HG03378 (cell line): ENCODE data around the gene GSK3B.

Experiments
- ATAC-seq: cut with Tn5 transposase; IDR thresholded peaks from one replicate; pipeline ENCODE4 v1.9.1; 2021; ENCODE audit warnings: mild to moderate bottlenecking, moderate library complexity; ENCODE audit not compliant: unreplicated experiment

The GSK3B gene

GRCh38 chr3:119831022-119831421 lies 263.2 kb downstream of the GSK3B start:
- no peak for ATAC-seq

DNA sequence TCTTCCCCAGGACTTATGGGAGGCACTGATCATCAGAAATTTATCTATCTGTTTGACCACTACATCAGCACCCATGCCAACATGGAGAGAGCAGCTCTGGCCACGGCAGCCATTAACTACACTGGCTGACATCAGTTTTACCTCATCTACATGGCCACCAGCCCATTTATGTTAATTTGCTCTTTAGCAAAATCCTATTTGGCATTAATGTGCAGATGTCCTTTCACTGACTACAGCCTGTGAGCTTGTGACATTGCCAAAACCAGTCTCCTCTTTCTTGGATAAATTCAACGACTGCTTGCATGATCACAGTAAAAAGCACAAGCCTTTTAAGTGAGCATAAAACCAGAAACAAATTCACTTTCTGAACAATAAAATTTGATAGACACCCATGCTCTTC lies 264.8 kb downstream of the GSK3B start:
- no peak for ATAC-seq

- ATAC-seq: no peak
These were observed 267.3 kb downstream of the GSK3B start for GRCh38 chr3:119826711-119827608.

DNA sequence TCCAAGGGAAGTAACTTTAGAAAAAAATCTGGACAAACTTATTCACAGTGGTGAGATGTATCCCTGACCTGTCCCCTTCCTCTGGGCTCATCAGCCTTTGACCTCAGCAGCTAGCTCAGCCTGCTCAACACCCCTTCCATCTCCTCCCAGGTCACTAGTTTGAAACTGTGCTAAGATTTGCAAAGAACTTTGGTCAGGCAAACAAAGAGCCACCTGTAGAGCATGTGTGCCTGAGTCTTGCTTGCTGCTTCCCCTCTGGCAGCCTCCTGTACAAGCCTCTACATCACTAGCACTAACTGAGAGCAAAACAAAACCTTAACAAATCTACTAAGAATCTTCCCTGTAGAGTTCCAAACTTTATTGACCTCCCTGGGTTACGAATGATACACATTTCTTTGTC lies 268.4 kb downstream of the GSK3B start:
- ATAC-seq: no peak

DNA sequence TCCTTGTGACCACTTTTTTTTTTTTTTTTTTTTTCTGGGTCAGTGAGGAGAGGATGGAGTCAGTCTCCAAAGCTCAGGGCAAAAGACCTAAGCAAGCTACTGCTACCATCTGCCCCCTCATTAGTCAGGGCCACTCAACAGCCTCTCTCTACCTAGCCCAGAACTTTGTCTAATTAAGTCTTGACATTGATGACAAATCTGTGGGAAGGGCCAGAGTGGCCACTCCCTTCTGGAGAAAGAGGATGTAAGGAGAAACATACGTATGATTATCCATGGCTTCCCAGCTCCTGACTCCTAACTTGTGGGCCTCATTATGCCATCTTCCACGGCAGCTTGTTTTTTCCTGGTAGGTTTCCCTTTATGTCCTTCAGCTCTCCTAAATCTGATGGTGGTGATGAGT lies 274.4 kb downstream of the GSK3B start:
- ATAC-seq: no peak

DNA sequence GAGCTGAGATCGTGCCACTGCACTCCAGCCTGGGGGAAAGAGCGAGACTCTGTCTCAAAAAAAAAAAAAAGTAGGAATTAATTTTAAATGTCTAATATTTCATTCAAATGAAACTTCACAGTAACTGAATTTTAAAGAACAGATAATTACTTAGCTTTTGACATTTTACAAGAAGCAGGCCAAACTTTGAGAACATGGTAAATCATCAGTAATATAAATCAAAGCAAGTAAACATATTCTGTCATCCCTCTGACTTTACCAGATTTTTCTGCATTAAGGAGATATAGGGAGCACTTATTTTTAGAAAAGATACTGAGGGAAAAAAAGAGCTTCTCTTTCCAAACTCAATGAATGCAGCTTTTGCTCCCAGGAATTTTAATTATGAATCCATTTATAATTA lies 275.3 kb downstream of the GSK3B start:
- no peak for ATAC-seq

- ATAC-seq: no peak
These were observed 276.5 kb downstream of the GSK3B start for GRCh38 chr3:119817583-119818363.

- no peak for ATAC-seq
These were observed 277.2 kb downstream of the GSK3B start for GRCh38 chr3:119817071-119817470.

- no peak for ATAC-seq
These were observed 278.5 kb downstream of the GSK3B start for GRCh38 chr3:119815716-119816115.

DNA sequence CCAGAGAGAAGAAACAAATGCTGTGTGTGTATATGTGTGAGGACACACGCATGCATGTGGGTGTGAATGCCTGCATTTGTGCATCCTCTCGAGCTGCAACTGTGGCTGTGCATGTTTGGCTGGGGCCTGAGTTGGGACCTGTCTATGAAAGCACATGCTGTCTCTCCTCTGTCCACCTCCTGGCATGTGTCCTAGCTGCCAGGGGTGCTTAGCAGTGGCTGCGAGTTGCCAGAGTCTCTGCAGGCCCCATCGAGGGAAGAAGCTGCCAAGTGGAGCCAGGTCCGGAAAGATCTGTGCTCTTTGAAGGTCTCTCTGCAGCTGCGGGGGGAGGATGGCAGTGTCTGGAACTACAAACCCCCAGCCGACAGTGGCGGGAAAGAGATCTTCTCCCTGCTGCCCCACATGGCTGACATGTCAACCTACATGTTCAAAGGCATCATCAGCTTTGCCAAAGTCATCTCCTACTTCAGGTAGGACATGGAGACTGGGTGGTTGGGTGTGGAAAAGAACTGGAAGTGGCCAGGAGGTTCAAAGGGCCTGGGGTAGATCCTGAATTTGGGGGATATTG lies 281.7 kb downstream of the GSK3B start:
- no peak for ATAC-seq

GRCh38 chr3:119810018-119810435 lies 284.2 kb downstream of the GSK3B start:
- ATAC-seq: peak; percentile 79

DNA sequence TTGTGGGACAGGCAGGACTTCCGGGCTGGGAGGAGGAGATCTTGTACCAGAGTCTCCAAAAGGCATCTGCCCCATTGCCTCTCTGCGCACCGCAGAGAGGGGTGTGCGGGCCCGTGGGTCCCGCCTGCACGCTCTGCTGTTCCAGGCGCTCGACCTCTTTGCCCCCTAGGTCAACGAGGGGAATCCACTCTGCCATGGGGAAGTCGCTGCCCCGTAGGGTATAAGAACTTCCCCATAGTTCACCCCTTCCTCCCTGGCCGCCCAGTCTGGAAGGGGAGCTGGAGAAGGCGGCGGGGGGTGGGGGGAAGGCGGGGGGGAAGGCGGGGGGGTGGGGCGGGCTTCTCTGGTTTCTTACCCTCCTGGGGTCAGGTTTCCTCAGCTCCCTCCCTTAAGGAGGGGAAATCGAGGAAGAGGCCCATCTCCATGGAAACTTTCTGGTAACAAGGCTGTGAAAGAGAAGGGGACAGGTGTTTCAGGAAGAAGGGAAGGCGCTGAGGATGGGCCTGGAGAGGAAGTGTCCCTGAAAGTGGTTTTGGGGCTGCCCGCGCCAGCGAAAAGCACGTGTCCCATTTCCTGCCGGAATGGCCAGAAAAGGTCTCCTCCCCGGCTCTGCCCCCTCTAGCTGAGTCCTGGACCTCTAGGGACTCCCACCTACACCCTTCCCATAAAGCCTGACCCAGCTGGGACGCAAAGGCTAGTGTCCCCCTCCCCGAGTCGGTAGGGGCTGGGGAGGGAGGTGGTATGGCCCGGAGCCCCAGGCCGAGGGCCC lies 284.8 kb downstream of the GSK3B start:
- peak; percentile 35 for ATAC-seq

- no peak for ATAC-seq
These were observed 285.4 kb downstream of the GSK3B start for GRCh38 chr3:119808843-119809242.

DNA sequence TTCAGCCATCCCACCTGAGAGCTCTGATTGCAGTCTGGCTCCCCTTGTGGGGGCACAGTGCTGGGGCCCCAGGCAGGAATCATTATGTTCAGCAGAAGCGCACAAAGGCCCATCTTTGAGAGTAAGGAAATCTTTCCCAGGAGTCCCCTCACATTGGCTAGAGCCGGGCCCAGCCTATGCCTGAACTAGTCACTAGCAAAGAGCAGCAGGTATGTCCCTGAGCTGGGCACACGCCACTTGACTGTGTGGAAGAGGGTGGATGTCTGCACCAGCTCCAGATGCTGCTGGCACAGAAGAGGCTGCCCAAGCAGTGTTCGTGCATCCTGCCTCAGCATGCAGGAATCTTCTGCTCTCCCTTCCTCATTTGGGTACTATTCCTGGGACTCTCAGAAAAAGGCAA lies 286.0 kb downstream of the GSK3B start:
- no peak for ATAC-seq

- no peak for ATAC-seq
These were observed 293.4 kb downstream of the GSK3B start for GRCh38 chr3:119800844-119801243.

DNA sequence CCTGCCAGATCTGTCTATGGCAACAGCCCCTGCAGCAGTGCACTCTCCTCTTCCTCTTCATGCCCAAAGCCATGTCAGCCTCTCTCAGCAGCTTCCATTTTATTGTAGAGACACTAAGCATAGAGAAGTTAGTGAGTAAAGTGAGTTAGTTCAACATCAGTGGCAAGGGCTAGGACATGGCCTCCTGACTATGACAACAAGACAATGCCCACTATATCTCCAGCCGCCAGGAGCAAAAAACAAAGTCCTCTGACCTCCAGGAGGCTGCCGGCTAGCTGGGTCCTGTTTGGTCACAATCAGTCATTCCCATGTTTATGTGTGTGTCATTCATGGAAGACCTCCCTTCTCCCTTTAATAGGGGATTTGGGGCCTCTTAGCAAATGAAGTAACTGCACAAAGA lies 297.5 kb downstream of the GSK3B start:
- ATAC-seq: no peak

- no peak for ATAC-seq
These were observed 297.9 kb downstream of the GSK3B start for GRCh38 chr3:119796368-119796767.

GRCh38 chr3:119795849-119796248 lies 298.4 kb downstream of the GSK3B start:
- ATAC-seq: no peak

- ATAC-seq: no peak
These were observed 299.2 kb downstream of the GSK3B start for GRCh38 chr3:119794971-119795612.

DNA sequence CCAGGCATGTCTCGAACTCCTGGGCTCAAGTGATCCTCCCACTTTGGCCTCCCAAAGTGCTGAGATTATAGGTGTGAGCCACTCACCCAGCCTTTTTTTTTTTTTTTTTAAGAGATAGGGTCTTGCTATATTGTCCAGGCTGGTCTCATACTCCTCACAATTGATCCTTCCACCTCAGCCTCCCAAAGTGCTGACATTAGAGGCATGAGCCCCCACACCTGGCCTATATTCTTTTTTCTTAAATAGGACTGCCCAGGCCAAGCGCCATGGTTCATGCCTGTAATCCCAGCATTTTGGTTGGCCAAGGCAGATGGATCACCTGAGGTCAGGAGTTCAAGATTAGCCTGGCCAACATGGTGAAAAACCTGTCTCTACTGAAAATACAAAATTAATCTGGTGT lies 299.8 kb downstream of the GSK3B start:
- ATAC-seq: no peak
